ENCODE results near the gene TSTD1.
"Not testable (repeated sequence)": the region's sequence is repeated elsewhere in the genome, so short reads cannot be mapped to it uniquely, and the experiment has no call there.

TSTD1 gene

GRCh38 chr1:161017756-161018630 lies 20.8 kb downstream of the TSTD1 start:
- FAIRE-seq (no peak), DNase-seq (ENCODE audit: insufficient read length, low spot score) (no peak)
- TF ChIP-seq POLR2A (IDR thresholded peaks at IDR 0.05; ENCODE audit: low read depth, low read length) = no peak

GRCh38 chr1:161017181-161017580 lies 21.6 kb downstream of the TSTD1 start:
- not testable (repeated sequence) for DNase-seq (ENCODE audit: insufficient read length, low spot score); FAIRE-seq

GRCh38 chr1:161016683-161017082 lies 22.1 kb downstream of the TSTD1 start:
- DNase-seq (ENCODE audit: insufficient read length, low spot score); FAIRE-seq: not testable (repeated sequence)

GRCh38 chr1:161013488-161014230 lies 25.1 kb downstream of the TSTD1 start:
- no peak for TF ChIP-seq POLR2A (IDR thresholded peaks at IDR 0.05; ENCODE audit: low read depth, low read length)
- no peak for FAIRE-seq
- no peak for DNase-seq (ENCODE audit: insufficient read length, low spot score)

- no peak for TF ChIP-seq POLR2A (IDR thresholded peaks at IDR 0.05; ENCODE audit: low read depth, low read length)
- FAIRE-seq = no peak
- DNase-seq (ENCODE audit: insufficient read length, low spot score) = no peak
These were observed 25.7 kb downstream of the TSTD1 start for GRCh38 chr1:161013131-161013487.

GRCh38 chr1:161012420-161012819 lies 26.3 kb downstream of the TSTD1 start:
- FAIRE-seq (no peak), DNase-seq (ENCODE audit: insufficient read length, low spot score) (no peak)
- TF ChIP-seq POLR2A (IDR thresholded peaks at IDR 0.05; ENCODE audit: low read depth, low read length) = no peak

- FAIRE-seq (no peak), DNase-seq (ENCODE audit: insufficient read length, low spot score) (no peak)
- no peak for TF ChIP-seq POLR2A (IDR thresholded peaks at IDR 0.05; ENCODE audit: low read depth, low read length)
These were observed 29.1 kb downstream of the TSTD1 start for GRCh38 chr1:161009602-161010211.

GRCh38 chr1:161008869-161009510 lies 29.8 kb downstream of the TSTD1 start:
- DNase-seq (ENCODE audit: insufficient read length, low spot score) (no peak), FAIRE-seq (no peak)
- no peak for TF ChIP-seq POLR2A (IDR thresholded peaks at IDR 0.05; ENCODE audit: low read depth, low read length)

GRCh38 chr1:161007369-161007768 lies 31.4 kb downstream of the TSTD1 start:
- no peak for DNase-seq (ENCODE audit: insufficient read length, low spot score)

GRCh38 chr1:161006563-161006962 lies 32.2 kb downstream of the TSTD1 start:
- no peak for FAIRE-seq
- DNase-seq (ENCODE audit: insufficient read length, low spot score) = no peak
- no peak for TF ChIP-seq POLR2A (IDR thresholded peaks at IDR 0.05; ENCODE audit: low read depth, low read length)

More at GRCh38 chr1:161007369-161007768, 31.4 kb downstream of the TSTD1 start:
- no peak for TF ChIP-seq POLR2A (IDR thresholded peaks at IDR 0.05; ENCODE audit: low read depth, low read length)
- FAIRE-seq = no peak

GRCh38 chr1:161001525-161001924 lies 37.2 kb downstream of the TSTD1 start:
- no peak for FAIRE-seq
- DNase-seq (ENCODE audit: insufficient read length, low spot score) = no peak
- TF ChIP-seq POLR2A (IDR thresholded peaks at IDR 0.05; ENCODE audit: low read depth, low read length) = no peak

- no peak for TF ChIP-seq POLR2A (IDR thresholded peaks at IDR 0.05; ENCODE audit: low read depth, low read length)
- no peak for FAIRE-seq
These were observed 37.9 kb downstream of the TSTD1 start for GRCh38 chr1:161000736-161001480.

GRCh38 chr1:160999376-160999775 lies 39.4 kb downstream of the TSTD1 start:
- no peak for FAIRE-seq
- no peak for TF ChIP-seq POLR2A (IDR thresholded peaks at IDR 0.05; ENCODE audit: low read depth, low read length)
- no peak for DNase-seq (ENCODE audit: insufficient read length, low spot score)

More at GRCh38 chr1:161000736-161001480, 37.9 kb downstream of the TSTD1 start:
- no peak for DNase-seq (ENCODE audit: insufficient read length, low spot score)

All from H54 (cell line).